Caco-2 (cell line): ENCODE data around the gene NPFFR1. TPM values are rescaled to one million over a fixed set of nuclear protein-coding genes. Genes with fewer than 3 reads are reported as not detected.

ENCODE experiments used
- BruUV-seq: library from RNA; stranded (reverse); fragments of 400-500 nt; replicated peaks from 2 replicates; lab custom pipeline; 2021; lab: Mats Ljungman, UMichigan
- CTCF ChIA-PET: fragments of 300-600 bp; sonication (Branson Sonifier 250); formaldehyde crosslinking; loops from one replicate; lab custom pipeline; 2022; ENCODE audit warnings: antibody characterized with exemption; lab: Charles Lee
- POLR2A ChIA-PET: fragments of 300-600 bp; sonication (Branson Sonifier 250); formaldehyde crosslinking; loops from one replicate; lab custom pipeline; 2022; ENCODE audit warnings: antibody characterized with exemption; lab: Charles Lee
- DNase-seq, 2 experiments: peaks; one replicate each; pipeline versions ENCODE4 v3.0.0 to v3.0.0-alpha.2; 2020 to 2022
- H3K27me3 ChIP-seq: replicated peaks from 2 replicates; pipeline ENCODE4 v1.6.0; 2011; ENCODE audit warnings: low read length; ENCODE audit not compliant: control insufficient read depth, insufficient read depth
- H3K36me3 ChIP-seq: 2 replicates; pipeline ENCODE4 v1.5.1; 2011; ENCODE audit warnings: low read length; ENCODE audit not compliant: control insufficient read depth, insufficient read depth
- H3K4me1 ChIP-seq: fragments of 250-450 bp; sonication (Bioruptor Pico); 2 replicates; pipeline ENCODE4 v1.5.1; 2020; ENCODE audit warnings: mild to moderate bottlenecking
- H3K4me3 ChIP-seq: 2 replicates; pipeline ENCODE4 v1.5.1; 2011; ENCODE audit warnings: low read depth, mild to moderate bottlenecking, control low read depth, low read length
- H3K9me3 ChIP-seq: fragments of 250-450 bp; sonication (Bioruptor Pico); 2 replicates; pipeline ENCODE4 v1.5.1; 2020; ENCODE audit warnings: mild to moderate bottlenecking, moderate library complexity
- H3K27ac Mint-ChIP-seq: one replicate; pipeline ENCODE4 v1.8.0; 2022; ENCODE audit warnings: mixed read lengths; ENCODE audit not compliant: unreplicated experiment
- H3K27me3 Mint-ChIP-seq: one replicate; pipeline ENCODE4 v1.8.0; 2022; ENCODE audit warnings: mixed read lengths; ENCODE audit not compliant: insufficient read depth, unreplicated experiment
- H3K36me3 Mint-ChIP-seq: one replicate; pipeline ENCODE4 v1.8.0; 2022; ENCODE audit warnings: mild to moderate bottlenecking, mixed read lengths; ENCODE audit not compliant: insufficient read depth, unreplicated experiment
- H3K4me1 Mint-ChIP-seq: one replicate; pipeline ENCODE4 v1.8.0; 2022; ENCODE audit warnings: low read depth, mixed read lengths; ENCODE audit not compliant: unreplicated experiment
- H3K4me3 Mint-ChIP-seq: one replicate; pipeline ENCODE4 v1.8.0; 2022; ENCODE audit warnings: mild to moderate bottlenecking, moderate library complexity, mixed read lengths; ENCODE audit not compliant: unreplicated experiment
- H3K9me3 Mint-ChIP-seq: one replicate; pipeline ENCODE4 v1.8.0; 2022; ENCODE audit warnings: mixed read lengths; ENCODE audit not compliant: unreplicated experiment
- intact Hi-C: fragments of 100-400 bp; cut with micrococcal nuclease; formaldehyde crosslinking; loops from one replicate; pipeline ENCODE4 v1.10.0; 2022; ENCODE audit not compliant: unreplicated experiment
- total RNA-seq: library from RNA; stranded (reverse); gene quantifications from 2 replicates; pipeline ENCODE4 v1.2.3, GENCODE V29; 2022
- TF ChIP-seq, protein P1 (sequence below), 2 experiments: fragments of 200-600 bp in 1 of 2; IDR thresholded peaks; 1 replicate in 1 of 2; 2 replicates in 1 of 2; pipeline versions ENCODE4 v1.5.1 to v1.8.0; 2011 to 2022; ENCODE audit warnings: antibody characterized with exemption in 1 of 2, control low read depth in 1 of 2, inconsistent platforms in 1 of 2, low read depth in 1 of 2, low read length in 1 of 2, mild to moderate bottlenecking in 1 of 2, moderate library complexity in 1 of 2; ENCODE audit not compliant: insufficient read depth in 1 of 2, severe bottlenecking in 1 of 2, unreplicated experiment in 1 of 2

The NPFFR1 gene
- total RNA-seq, 1 experiment from 2014 or later, result not detected

DNA sequence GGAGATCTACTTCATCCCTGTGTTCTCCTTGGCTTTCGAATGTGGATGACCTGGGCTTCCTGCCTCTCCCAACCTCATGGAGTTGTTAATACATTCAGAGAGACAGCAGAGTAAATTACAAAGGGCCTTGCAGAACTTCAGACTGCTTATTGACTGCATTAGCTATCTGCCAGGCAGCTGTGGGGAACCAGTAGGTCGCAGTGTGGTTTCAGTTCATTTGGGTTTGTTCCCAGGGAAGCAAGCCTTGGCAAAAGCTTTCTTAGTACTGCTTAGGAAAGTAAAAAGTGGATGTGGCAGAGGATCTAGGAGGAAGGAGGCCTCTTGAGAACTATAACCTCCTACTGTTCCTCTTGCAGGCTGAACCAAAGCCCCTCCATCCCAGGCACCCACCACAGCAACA is 9.2 kb downstream of the NPFFR1 start:
- H3K36me3 ChIP-seq, result no peaks in the 10 kb centered on the region
- no peak for DNase-seq
- Mint-ChIP-seq H3K36me3 (no peaks in the 10 kb centered on the region), H3K27ac (no peak overlapping the region), H3K4me1 (no peaks in the 10 kb centered on the region), H3K9me3 (no peaks in the 10 kb centered on the region), H3K27me3 (no peaks in the 10 kb centered on the region), H3K4me3 (no peak overlapping the region)
- no peaks in the 10 kb centered on the region; the same call in 1 of the 2 replicates for H3K27me3 ChIP-seq
- CTCF ChIA-PET, result interaction anchor here (0.8 to 1.6 kb wide), 2 partner anchors 10 to 90 kb away, joined by 4 to 5 read pairs; no protein-coding TSS in a partner anchor
- intact Hi-C loops, result no loop called here
- BruUV-seq, result no TSS peak
- peaks cover 2% of the 10 kb centered on the region; the same call in 1 of the 2 replicates for H3K9me3 ChIP-seq
- H3K4me3 ChIP-seq, result no peak overlapping the region
- POLR2A ChIA-PET, result no interaction called here
- TF ChIP-seq, protein P1, sequence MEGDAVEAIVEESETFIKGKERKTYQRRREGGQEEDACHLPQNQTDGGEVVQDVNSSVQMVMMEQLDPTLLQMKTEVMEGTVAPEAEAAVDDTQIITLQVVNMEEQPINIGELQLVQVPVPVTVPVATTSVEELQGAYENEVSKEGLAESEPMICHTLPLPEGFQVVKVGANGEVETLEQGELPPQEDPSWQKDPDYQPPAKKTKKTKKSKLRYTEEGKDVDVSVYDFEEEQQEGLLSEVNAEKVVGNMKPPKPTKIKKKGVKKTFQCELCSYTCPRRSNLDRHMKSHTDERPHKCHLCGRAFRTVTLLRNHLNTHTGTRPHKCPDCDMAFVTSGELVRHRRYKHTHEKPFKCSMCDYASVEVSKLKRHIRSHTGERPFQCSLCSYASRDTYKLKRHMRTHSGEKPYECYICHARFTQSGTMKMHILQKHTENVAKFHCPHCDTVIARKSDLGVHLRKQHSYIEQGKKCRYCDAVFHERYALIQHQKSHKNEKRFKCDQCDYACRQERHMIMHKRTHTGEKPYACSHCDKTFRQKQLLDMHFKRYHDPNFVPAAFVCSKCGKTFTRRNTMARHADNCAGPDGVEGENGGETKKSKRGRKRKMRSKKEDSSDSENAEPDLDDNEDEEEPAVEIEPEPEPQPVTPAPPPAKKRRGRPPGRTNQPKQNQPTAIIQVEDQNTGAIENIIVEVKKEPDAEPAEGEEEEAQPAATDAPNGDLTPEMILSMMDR (IDR thresholded peaks at IDR 0.05; ENCODE audit: insufficient read depth in 1 of 2, low read depth in 1 of 2, low read length in 1 of 2, severe bottlenecking in 1 of 2, unreplicated experiment in 1 of 2), result no peak
- H3K4me1 ChIP-seq, result no peaks in the 10 kb centered on the region; the same call in 1 of the 2 replicates

DNA sequence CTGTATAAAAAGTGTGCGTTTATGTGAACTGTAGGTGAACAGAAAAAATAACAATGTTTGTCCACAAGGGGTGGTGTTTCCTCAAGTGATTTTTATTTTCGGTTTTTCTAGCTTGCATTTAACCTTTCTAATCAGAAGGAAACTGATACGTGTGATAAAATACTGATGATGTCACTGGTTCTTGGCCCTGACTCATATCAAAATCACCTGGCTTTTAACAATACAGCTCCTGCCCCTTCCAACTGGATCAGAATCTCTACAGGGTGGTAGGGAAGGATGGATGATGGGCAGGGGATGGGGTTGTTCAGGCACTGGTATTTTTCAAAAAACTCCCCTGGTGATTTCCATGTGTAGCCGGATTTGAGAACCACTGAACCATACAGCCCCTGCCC is 10.9 kb downstream of the NPFFR1 start:
- intact Hi-C loops, result no loop called here

DNA sequence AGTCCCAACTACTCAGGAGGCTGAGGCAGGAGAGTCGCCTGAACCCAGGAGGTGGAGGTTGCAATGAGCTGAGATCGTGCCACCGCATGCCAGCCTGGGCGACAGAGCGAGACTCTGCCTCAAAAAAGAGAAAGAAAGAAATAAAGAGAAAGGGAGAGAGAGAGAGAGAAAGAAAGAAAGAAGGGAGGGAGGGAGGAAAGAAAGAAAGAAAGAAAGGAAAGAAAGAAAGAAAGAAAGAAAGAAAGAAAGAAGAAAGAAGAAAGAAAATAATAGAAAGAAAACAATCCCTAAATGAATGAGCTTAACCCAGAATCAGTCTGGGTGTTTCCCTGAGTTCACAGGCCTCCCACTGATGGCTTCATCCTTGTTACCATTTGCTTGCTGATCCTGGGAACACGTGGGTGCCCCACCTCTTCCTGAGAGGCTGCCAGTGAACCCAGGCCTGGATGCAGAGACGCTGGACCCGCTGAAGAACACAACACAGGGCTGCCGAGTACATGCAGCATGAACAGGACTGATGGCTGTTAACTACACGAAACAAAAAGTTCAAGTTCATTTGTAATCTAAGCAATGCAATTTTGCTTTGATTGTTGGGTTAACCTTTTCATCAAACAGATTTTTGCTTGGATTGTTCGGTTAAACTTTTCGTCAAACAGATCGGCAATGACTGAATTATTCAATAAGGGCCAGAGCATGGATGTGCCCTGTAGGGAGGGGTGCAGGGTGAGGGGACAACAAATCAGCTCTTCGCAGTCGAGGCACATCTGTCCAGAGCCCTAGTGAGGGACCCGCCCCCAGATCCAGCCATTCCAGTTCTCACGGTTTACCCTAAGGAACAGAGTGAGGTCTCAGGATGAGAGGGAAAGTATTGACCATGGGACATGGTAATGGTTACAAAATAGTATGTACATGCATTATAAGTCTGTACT is 11.5 kb downstream of the NPFFR1 start:
- no peaks in the 10 kb centered on the region for H3K36me3 Mint-ChIP-seq
- BruUV-seq, result no TSS peak

More for the DNA sequence above, 10.9 kb downstream of the NPFFR1 start:
- BruUV-seq, result no TSS peak
- POLR2A ChIA-PET, result no interaction called here
- Histone ChIP-seq H3K27me3 (no peaks in the 10 kb centered on the region; the same call in 1 of the 2 replicates), H3K36me3 (no peaks in the 10 kb centered on the region), H3K4me3 (no peak overlapping the region), H3K9me3 (peaks cover 2% of the 10 kb centered on the region; the same call in 1 of the 2 replicates), H3K4me1 (no peaks in the 10 kb centered on the region; the same call in 1 of the 2 replicates)
- TF ChIP-seq, protein P1 (IDR thresholded peaks at IDR 0.05; ENCODE audit: insufficient read depth in 1 of 2, low read depth in 1 of 2, low read length in 1 of 2, severe bottlenecking in 1 of 2, unreplicated experiment in 1 of 2), result peak; percentile 50 to 68
- no peaks in the 10 kb centered on the region for H3K27me3 Mint-ChIP-seq
- no peaks in the 10 kb centered on the region for H3K9me3 Mint-ChIP-seq
- no peak overlapping the region for H3K27ac Mint-ChIP-seq
- no peak for DNase-seq
- CTCF ChIA-PET, result interaction anchor here (0.5 to 1.9 kb wide), 10 partner anchors 8 to 405 kb away, joined by 3 to 25 read pairs (median 5); partner anchors contain the start of gene EIF4EBP2
- H3K4me3 Mint-ChIP-seq, result no peak overlapping the region
- H3K4me1 Mint-ChIP-seq, result no peaks in the 10 kb centered on the region
- no peaks in the 10 kb centered on the region for H3K36me3 Mint-ChIP-seq

More for the DNA sequence above, 11.5 kb downstream of the NPFFR1 start:
- Histone ChIP-seq H3K4me1 (no peaks in the 10 kb centered on the region; the same call in 1 of the 2 replicates), H3K9me3 (peaks cover 2% of the 10 kb centered on the region; the same call in 1 of the 2 replicates), H3K4me3 (no peak overlapping the region), H3K27me3 (no peaks in the 10 kb centered on the region; the same call in 1 of the 2 replicates), H3K36me3 (no peaks in the 10 kb centered on the region)
- ChIA-PET POLR2A (no interaction called here), CTCF (interaction anchor here (0.6 to 1.9 kb wide), 10 partner anchors 10 to 132 kb away, joined by 3 to 25 read pairs (median 4); partner anchors contain the start of gene EIF4EBP2)
- no peak overlapping the region for H3K27ac Mint-ChIP-seq
- H3K4me1 Mint-ChIP-seq, result peaks cover 3% of the 10 kb centered on the region
- no peaks in the 10 kb centered on the region for H3K9me3 Mint-ChIP-seq
- no peak overlapping the region for H3K4me3 Mint-ChIP-seq
- TF ChIP-seq, protein P1 (IDR thresholded peaks at IDR 0.05; ENCODE audit: insufficient read depth in 1 of 2, low read depth in 1 of 2, low read length in 1 of 2, severe bottlenecking in 1 of 2, unreplicated experiment in 1 of 2), result no peak
- DNase-seq, result no peak
- intact Hi-C loops, result no loop called here
- H3K27me3 Mint-ChIP-seq, result no peaks in the 10 kb centered on the region
